HL-60 (cell line): ENCODE measurements around the gene POLH.

Source experiments
- DNase-seq, 2 experiments: peaks; one replicate each; pipeline ENCODE4 v3.0.0-alpha.2; 2010 to 2020; ENCODE audit warnings: low read depth in 1 of 2, low spot score in 1 of 2
- H3K27ac ChIP-seq: fragments of 250-450 bp; sonication (Bioruptor Pico); replicated peaks from 2 replicates; pipeline ENCODE4 v1.5.1; 2020; ENCODE audit warnings: mild to moderate bottlenecking, moderate library complexity
- H3K27me3 ChIP-seq: fragments of 250-450 bp; sonication (Bioruptor Pico); 2 replicates; pipeline ENCODE4 v1.5.1; 2021; ENCODE audit warnings: mild to moderate bottlenecking, moderate library complexity; ENCODE audit not compliant: insufficient read depth, poor library complexity, severe bottlenecking
- H3K4me3 ChIP-seq: replicated peaks from 2 replicates; pipeline ENCODE4 v1.5.1; 2011; ENCODE audit warnings: mild to moderate bottlenecking, control low read depth, low read length; ENCODE audit not compliant: insufficient read depth
- GABPA ChIP-seq: IDR thresholded peaks from 2 replicates; pipeline ENCODE4 v1.6.1; 2012; ENCODE audit warnings: low read depth
- POLR2AphosphoS5 ChIP-seq: IDR thresholded peaks from 2 replicates; pipeline ENCODE4 v1.6.1; 2012; ENCODE audit warnings: low read depth
- SPI1 ChIP-seq: IDR thresholded peaks from 2 replicates; pipeline ENCODE4 v1.6.1; 2012; ENCODE audit warnings: low read depth, mild to moderate bottlenecking, borderline replicate concordance
- TF ChIP-seq, protein P1 (sequence below): IDR thresholded peaks from 2 replicates; pipeline ENCODE4 v1.6.1; 2012; ENCODE audit warnings: low read depth; ENCODE audit not compliant: insufficient replicate concordance
- TF ChIP-seq, protein P2 (sequence below): IDR thresholded peaks from one replicate; pipeline ENCODE4 v1.5.1; 2011; ENCODE audit warnings: low read length, control low read depth, inconsistent platforms; ENCODE audit not compliant: insufficient read depth

Gene POLH

DNA sequence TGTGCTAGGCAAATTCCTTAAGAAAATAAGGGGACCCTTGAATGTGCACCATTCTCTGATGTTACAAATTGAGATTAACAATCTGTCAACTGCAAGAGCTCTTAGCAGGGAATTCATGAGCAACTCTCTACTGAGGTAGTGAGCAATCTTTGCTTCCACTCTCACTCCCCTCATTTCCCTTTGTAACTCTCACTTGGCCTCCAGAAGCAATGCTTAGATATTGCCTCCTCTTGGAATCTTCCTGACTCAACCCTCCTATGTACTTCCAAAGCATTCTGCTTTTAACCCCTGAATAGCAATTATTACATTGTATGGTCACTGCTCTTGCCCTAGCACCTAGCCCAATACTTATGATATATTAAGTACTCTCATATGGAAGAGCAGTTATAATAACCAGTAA lies 16.7 kb upstream of the POLH start:
- Histone ChIP-seq H3K4me3 (no peak overlapping the region), H3K27me3 (no peaks in the 10 kb centered on the region), H3K27ac (no peak overlapping the region)
- TF ChIP-seq, protein P1, sequence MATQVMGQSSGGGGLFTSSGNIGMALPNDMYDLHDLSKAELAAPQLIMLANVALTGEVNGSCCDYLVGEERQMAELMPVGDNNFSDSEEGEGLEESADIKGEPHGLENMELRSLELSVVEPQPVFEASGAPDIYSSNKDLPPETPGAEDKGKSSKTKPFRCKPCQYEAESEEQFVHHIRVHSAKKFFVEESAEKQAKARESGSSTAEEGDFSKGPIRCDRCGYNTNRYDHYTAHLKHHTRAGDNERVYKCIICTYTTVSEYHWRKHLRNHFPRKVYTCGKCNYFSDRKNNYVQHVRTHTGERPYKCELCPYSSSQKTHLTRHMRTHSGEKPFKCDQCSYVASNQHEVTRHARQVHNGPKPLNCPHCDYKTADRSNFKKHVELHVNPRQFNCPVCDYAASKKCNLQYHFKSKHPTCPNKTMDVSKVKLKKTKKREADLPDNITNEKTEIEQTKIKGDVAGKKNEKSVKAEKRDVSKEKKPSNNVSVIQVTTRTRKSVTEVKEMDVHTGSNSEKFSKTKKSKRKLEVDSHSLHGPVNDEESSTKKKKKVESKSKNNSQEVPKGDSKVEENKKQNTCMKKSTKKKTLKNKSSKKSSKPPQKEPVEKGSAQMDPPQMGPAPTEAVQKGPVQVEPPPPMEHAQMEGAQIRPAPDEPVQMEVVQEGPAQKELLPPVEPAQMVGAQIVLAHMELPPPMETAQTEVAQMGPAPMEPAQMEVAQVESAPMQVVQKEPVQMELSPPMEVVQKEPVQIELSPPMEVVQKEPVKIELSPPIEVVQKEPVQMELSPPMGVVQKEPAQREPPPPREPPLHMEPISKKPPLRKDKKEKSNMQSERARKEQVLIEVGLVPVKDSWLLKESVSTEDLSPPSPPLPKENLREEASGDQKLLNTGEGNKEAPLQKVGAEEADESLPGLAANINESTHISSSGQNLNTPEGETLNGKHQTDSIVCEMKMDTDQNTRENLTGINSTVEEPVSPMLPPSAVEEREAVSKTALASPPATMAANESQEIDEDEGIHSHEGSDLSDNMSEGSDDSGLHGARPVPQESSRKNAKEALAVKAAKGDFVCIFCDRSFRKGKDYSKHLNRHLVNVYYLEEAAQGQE, result no peak
- no peak for TF ChIP-seq SPI1
- TF ChIP-seq, protein P2, sequence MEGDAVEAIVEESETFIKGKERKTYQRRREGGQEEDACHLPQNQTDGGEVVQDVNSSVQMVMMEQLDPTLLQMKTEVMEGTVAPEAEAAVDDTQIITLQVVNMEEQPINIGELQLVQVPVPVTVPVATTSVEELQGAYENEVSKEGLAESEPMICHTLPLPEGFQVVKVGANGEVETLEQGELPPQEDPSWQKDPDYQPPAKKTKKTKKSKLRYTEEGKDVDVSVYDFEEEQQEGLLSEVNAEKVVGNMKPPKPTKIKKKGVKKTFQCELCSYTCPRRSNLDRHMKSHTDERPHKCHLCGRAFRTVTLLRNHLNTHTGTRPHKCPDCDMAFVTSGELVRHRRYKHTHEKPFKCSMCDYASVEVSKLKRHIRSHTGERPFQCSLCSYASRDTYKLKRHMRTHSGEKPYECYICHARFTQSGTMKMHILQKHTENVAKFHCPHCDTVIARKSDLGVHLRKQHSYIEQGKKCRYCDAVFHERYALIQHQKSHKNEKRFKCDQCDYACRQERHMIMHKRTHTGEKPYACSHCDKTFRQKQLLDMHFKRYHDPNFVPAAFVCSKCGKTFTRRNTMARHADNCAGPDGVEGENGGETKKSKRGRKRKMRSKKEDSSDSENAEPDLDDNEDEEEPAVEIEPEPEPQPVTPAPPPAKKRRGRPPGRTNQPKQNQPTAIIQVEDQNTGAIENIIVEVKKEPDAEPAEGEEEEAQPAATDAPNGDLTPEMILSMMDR, result no peak
- no peak for TF ChIP-seq POLR2AphosphoS5
- no peak for TF ChIP-seq GABPA
- DNase-seq, result no peak

DNA sequence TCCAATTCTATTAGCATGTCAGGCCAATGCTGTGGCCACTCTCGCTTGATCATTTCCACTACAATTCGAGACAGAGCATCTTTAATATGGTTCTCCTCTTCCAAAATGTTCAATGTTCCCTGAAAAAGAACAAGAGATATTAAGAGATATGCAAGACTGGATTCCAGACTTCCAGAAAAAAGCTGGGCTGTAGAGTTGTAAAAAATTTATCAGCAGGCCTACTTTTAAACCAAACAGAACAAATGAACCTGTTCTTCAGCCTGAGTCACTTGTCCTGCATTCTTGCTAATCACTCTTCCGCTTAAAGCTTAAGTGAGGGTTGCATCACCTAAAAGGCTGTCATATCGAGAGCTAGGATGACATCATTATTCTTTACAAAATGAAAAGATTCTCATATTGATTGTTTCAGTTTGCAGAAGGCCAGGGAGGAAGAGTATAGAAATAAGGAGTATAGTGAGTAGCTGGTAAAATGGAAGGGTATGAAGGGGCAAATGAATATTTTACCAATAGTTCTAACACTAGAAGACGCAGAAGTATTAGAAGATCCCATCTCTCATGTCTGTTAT lies 5.0 kb upstream of the POLH start:
- Histone ChIP-seq H3K27me3 (no peaks in the 10 kb centered on the region), H3K4me3 (no peak overlapping the region), H3K27ac (no peak overlapping the region)
- TF ChIP-seq GABPA, result no peak
- no peak for TF ChIP-seq POLR2AphosphoS5
- no peak for TF ChIP-seq SPI1
- TF ChIP-seq, protein P1, result no peak
- TF ChIP-seq, protein P2, result no peak
- peak in 1 of 2 experiments; percentile 29 for DNase-seq

DNA sequence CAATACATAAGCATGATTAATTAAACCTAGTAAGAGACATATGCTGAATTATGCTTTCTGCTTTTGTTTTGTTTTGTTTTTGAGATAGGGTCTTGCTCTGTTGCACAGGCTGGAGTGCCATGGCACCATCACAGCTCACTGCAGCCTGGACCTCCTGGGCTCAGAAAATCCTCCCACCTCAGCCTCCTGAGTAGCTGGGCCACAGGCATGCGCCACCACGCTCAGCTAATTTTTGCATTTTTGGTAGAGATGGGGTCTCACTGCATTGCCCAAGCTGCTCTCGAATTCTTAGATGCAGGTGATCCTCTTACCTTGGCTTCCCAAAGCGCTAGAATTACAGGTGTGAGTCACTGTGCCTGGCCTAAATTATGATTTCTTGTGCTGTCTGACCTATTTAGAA lies 4.0 kb upstream of the POLH start:
- Histone ChIP-seq H3K27ac (no peak overlapping the region), H3K4me3 (no peak overlapping the region), H3K27me3 (no peaks in the 10 kb centered on the region)
- TF ChIP-seq, protein P1, result no peak
- no peak for TF ChIP-seq GABPA
- no peak for TF ChIP-seq SPI1
- TF ChIP-seq, protein P2, result no peak
- TF ChIP-seq POLR2AphosphoS5, result no peak
- DNase-seq, result no peak
